Natural killer cell (primary cell): ENCODE results near the gene PALLD. TPM values are rescaled to one million over a fixed set of nuclear protein-coding genes. Genes with fewer than 3 reads are reported as not detected.
"Not testable (repeated sequence)": the region's sequence is repeated elsewhere in the genome, so short reads cannot be mapped to it uniquely, and the experiment has no call there.

Source experiments
- ATAC-seq, 3 donors: fragments of 150-1000 bp in 2 of 3; fragments of 200-7000 bp in 1 of 3; cut with Tn5 transposase; 1 replicate in 1 of 3; 2 replicates in 2 of 3; pipeline ENCODE4 v1.10.0; 2021; ENCODE audit warnings: mild to moderate bottlenecking in 2 of 3, moderate library complexity in 2 of 3
- DNase-seq, 2 donors: peaks; one replicate each; pipeline versions ENCODE4 v3.0.0 to v3.0.0-alpha.2; 2013 to 2021; ENCODE audit warnings: mixed read lengths in 1 of 2
- H3K27ac ChIP-seq: one replicate; pipeline ENCODE4 v1.5.1; 2013; ENCODE audit warnings: mild to moderate bottlenecking, low read length
- H3K27me3 ChIP-seq: one replicate; pipeline ENCODE4 v1.6.1; 2013; ENCODE audit warnings: low read length; ENCODE audit not compliant: control insufficient read depth, insufficient read depth
- H3K36me3 ChIP-seq: one replicate; pipeline ENCODE4 v1.6.1; 2013; ENCODE audit warnings: low read length; ENCODE audit not compliant: control insufficient read depth, insufficient read depth
- H3K4me1 ChIP-seq: one replicate; pipeline ENCODE4 v1.6.1; 2013; ENCODE audit warnings: low read length; ENCODE audit not compliant: control insufficient read depth, insufficient read depth
- H3K4me3 ChIP-seq: one replicate; pipeline ENCODE4 v1.5.1; 2013; ENCODE audit warnings: low read length
- H3K9me3 ChIP-seq: one replicate; pipeline ENCODE4 v1.6.1; 2013; ENCODE audit warnings: low read length; ENCODE audit not compliant: control insufficient read depth, insufficient read depth
- H3K27ac Mint-ChIP-seq, 2 donors: one replicate each; pipeline ENCODE4 v1.8.0; 2022; ENCODE audit warnings: mild to moderate bottlenecking in 2 of 2, mixed read lengths in 2 of 2, moderate library complexity in 1 of 2
- H3K27me3 Mint-ChIP-seq, 2 donors: one replicate each; pipeline ENCODE4 v1.8.0; 2022; ENCODE audit warnings: low read depth in 2 of 2, mixed read lengths in 2 of 2
- H3K36me3 Mint-ChIP-seq: one replicate; pipeline ENCODE4 v1.8.0; 2022; ENCODE audit warnings: mixed read lengths
- H3K4me1 Mint-ChIP-seq, 2 donors: one replicate each; pipeline ENCODE4 v1.8.0; 2022; ENCODE audit warnings: mixed read lengths in 2 of 2
- H3K4me3 Mint-ChIP-seq: one replicate; pipeline ENCODE4 v1.8.0; 2022; ENCODE audit warnings: mild to moderate bottlenecking, moderate library complexity, mixed read lengths
- H3K9me3 Mint-ChIP-seq, 2 donors: one replicate each; pipeline ENCODE4 v1.8.0; 2022; ENCODE audit warnings: mixed read lengths in 2 of 2
- WGBS: methylation state at CpG from one replicate; pipeline ENCODE4 v1.1.7; 2013; ENCODE audit warnings: missing lambda C conversion rate; ENCODE audit not compliant: insufficient coverage; 5-methylcytosine and 5-hydroxymethylcytosine counted together
- intact Hi-C: fragments of 100-400 bp; cut with micrococcal nuclease; formaldehyde crosslinking; loops from one replicate; pipeline ENCODE4 v1.14.2; 2022
- total RNA-seq, 4 donors: library from RNA; stranded (reverse); fragments of 120-200 nt in 1 of 4; gene quantifications; one replicate each; pipeline versions ENCODE4 v1.2.3 to v1.2.4, GENCODE V29; 2013 to 2022
- TF ChIP-seq, protein P1 (sequence below): fragments of 200-600 bp; IDR thresholded peaks from one replicate; pipeline ENCODE4 v1.8.0; 2022; ENCODE audit warnings: antibody characterized with exemption

Gene PALLD
- total RNA-seq: 10 to 100 TPM; 15.1 to 25.4 (median 22.8) TPM
- total RNA-seq (2013): 11.6 TPM

DNA sequence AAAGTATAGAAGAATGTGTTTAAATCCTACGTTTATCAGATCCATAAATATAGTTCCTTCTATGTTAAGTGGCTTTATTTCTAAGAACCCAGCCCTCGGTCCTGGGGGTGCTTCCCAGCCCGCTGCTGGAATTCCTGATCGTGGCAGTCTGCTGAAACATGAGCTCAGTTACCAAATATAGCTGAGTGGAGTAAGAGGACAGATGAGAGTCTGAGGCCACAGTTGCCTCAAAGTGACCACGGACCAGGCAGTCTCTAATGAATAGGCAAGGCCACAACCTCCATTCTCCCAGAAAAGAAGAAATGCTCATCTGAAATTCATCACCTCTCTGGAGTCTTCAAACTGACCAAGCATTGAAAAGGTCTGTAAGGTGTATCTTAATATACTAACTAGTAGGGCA is at the start of gene PALLD:
TSS of gene PALLD (plus strand) at position 219 of the 400 bp plus-strand sequence.
- H3K4me1 ChIP-seq: no peaks in the 10 kb centered on the region
- peaks cover 22 to 29% of the 10 kb centered on the region in 2 donors for H3K27me3 Mint-ChIP-seq
- H3K4me1 Mint-ChIP-seq: no peaks in the 10 kb centered on the region
- 71% methylated on average over 5 of the region's 5 CpGs for WGBS
- no peak within 1 kb of the TSS for H3K4me3 ChIP-seq
- no peaks in the 10 kb centered on the region for H3K9me3 Mint-ChIP-seq
- TF ChIP-seq, protein P1, sequence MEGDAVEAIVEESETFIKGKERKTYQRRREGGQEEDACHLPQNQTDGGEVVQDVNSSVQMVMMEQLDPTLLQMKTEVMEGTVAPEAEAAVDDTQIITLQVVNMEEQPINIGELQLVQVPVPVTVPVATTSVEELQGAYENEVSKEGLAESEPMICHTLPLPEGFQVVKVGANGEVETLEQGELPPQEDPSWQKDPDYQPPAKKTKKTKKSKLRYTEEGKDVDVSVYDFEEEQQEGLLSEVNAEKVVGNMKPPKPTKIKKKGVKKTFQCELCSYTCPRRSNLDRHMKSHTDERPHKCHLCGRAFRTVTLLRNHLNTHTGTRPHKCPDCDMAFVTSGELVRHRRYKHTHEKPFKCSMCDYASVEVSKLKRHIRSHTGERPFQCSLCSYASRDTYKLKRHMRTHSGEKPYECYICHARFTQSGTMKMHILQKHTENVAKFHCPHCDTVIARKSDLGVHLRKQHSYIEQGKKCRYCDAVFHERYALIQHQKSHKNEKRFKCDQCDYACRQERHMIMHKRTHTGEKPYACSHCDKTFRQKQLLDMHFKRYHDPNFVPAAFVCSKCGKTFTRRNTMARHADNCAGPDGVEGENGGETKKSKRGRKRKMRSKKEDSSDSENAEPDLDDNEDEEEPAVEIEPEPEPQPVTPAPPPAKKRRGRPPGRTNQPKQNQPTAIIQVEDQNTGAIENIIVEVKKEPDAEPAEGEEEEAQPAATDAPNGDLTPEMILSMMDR: no peak
- H3K36me3 Mint-ChIP-seq: no peaks in the 10 kb centered on the region
- no peaks in the 10 kb centered on the region for H3K9me3 ChIP-seq
- DNase-seq (no peak), ATAC-seq (no peak)
- H3K4me3 Mint-ChIP-seq: no peak within 1 kb of the TSS
- intact Hi-C loops: no loop called here
- no peak within 1 kb of the TSS for H3K27ac Mint-ChIP-seq
- H3K27ac ChIP-seq: no peak within 1 kb of the TSS
- no peaks in the 10 kb centered on the region for H3K36me3 ChIP-seq
- H3K27me3 ChIP-seq: no peaks in the 10 kb centered on the region

DNA sequence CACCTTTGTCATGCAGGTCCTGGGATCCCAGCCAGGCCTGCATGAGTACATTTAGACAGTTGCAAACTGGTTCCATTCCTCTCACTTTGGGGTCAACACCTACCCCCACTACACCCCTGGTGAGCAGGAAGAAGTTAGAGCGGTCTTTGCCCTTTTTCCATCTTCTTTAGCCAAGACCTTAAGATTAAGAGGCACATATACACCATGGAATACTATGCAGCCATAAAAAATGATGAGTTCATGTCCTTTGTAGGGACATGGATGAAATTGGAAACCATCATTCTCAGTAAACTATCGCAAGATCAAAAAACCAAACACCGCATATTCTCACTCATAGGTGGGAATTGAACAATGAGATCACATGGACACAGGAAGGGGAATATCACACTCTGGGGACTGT is 47.8 kb upstream of the PALLD start:
- H3K27me3 Mint-ChIP-seq, intact Hi-C loops, H3K9me3 ChIP-seq, H3K9me3 Mint-ChIP-seq, DNase-seq, H3K27me3 ChIP-seq, H3K27ac Mint-ChIP-seq, H3K4me3 ChIP-seq, ATAC-seq, H3K4me3 Mint-ChIP-seq, H3K27ac ChIP-seq, H3K4me1 ChIP-seq: not testable (repeated sequence)
- 100% methylated on average over 1 of the region's 3 CpGs for WGBS
- peaks cover 21% of the 10 kb centered on the region for H3K36me3 ChIP-seq
- Mint-ChIP-seq H3K36me3 (peaks cover 21% of the 10 kb centered on the region), H3K4me1 (peaks cover 22% of the 10 kb centered on the region in 2 donors)

DNA sequence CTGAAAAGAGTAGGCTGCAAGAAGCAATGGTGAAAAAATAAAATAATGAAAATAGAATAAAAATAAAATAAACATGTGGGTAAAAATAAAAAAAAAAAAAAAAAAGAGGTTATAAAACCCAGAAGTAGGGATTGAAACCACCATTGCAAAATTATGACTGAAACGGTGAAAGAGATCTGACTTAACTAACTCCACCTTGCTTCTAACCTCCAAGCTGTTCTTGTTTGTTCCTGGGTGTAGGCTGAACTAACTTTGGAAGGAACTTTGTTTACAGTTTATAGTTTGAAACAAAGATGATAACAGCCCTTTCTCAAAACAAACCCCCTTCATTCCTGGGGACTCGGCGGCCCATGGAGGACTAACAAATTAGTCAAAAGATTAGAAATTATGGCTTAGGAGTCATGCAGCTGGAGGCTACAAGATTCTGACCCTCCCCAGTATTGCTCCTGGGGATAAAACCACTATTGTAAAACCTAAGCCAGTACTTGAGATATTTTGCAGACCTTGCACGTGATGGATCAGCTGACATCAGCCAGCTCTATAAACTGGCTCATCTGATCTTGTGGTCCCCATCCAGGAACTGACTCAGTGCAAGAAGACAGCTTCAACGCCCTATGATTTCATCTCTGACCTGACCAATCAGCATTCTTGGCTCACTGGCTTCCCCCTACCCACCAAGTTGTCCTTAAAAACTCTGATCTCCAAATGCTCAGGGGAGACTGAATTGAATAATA is 47.0 kb upstream of the PALLD start:
- Mint-ChIP-seq H3K4me3 (no peak overlapping the region), H3K27ac (peak overlapping the region; percentile 58 to 89), H3K4me1 (peaks cover 22% of the 10 kb centered on the region in 2 donors), H3K9me3 (peaks cover 0 to 2% of the 10 kb centered on the region in 2 donors), H3K36me3 (peaks cover 21% of the 10 kb centered on the region), H3K27me3 (no peaks in the 10 kb centered on the region)
- H3K27me3 ChIP-seq: no peaks in the 10 kb centered on the region
- 74% methylated on average over 4 of the region's 5 CpGs for WGBS
- no peaks in the 10 kb centered on the region for H3K4me1 ChIP-seq
- TF ChIP-seq, protein P1: no peak
- ATAC-seq (peak in 2 of 3 donors; percentile 22 to 30), DNase-seq (peak in 1 of 2 donors; percentile 10)
- intact Hi-C loops: no loop called here
- no peak overlapping the region for H3K27ac ChIP-seq
- peaks cover 26% of the 10 kb centered on the region for H3K36me3 ChIP-seq
- H3K4me3 ChIP-seq: no peak overlapping the region
- no peaks in the 10 kb centered on the region for H3K9me3 ChIP-seq

- no peak overlapping the region for H3K4me3 Mint-ChIP-seq
- Histone ChIP-seq H3K9me3 (no peaks in the 10 kb centered on the region), H3K27ac (no peak overlapping the region), H3K4me3 (no peak overlapping the region), H3K4me1 (no peaks in the 10 kb centered on the region), H3K36me3 (peaks cover 36% of the 10 kb centered on the region), H3K27me3 (no peaks in the 10 kb centered on the region)
- DNase-seq (no peak), ATAC-seq (peak; percentile 41 to 72 (median 69))
- peak overlapping the region; percentile 58 to 89 for H3K27ac Mint-ChIP-seq
- peaks cover 0 to 2% of the 10 kb centered on the region in 2 donors for H3K9me3 Mint-ChIP-seq
- TF ChIP-seq, protein P1: no peak
- intact Hi-C loops: loop anchor here (1.0 kb wide), 1 partner anchor 29 kb away; the partner anchor contains the start of gene DDX60L
- peaks cover 22% of the 10 kb centered on the region in 2 donors for H3K4me1 Mint-ChIP-seq
- peaks cover 21% of the 10 kb centered on the region for H3K36me3 Mint-ChIP-seq
- no peaks in the 10 kb centered on the region for H3K27me3 Mint-ChIP-seq
- 88% methylated on average over 2 of the region's 2 CpGs for WGBS
Measured at GRCh38 chr4:168451331-168451730, 45.5 kb upstream of the PALLD start.
